Testis (tissue), 3 donors: ENCODE measurements around the gene VAV1. TPM values are rescaled to one million over a fixed set of nuclear protein-coding genes. Genes with fewer than 3 reads are reported as not detected.

Experiments used
- DNase-seq: peaks from one replicate; pipeline ENCODE4 v3.0.0-alpha.2; 2019
- H3K27ac ChIP-seq, 2 donors: fragments of 200-600 bp; sonication (generic); one replicate each; pipeline ENCODE4 v1.5.1; 2019
- H3K27me3 ChIP-seq: fragments of 200-600 bp; sonication (generic); one replicate; pipeline ENCODE4 v1.5.1; 2019
- H3K36me3 ChIP-seq: fragments of 200-600 bp; sonication (generic); one replicate; pipeline ENCODE4 v1.5.1; 2017; ENCODE audit warnings: low read depth; ENCODE audit errors: missing control alignments
- H3K4me1 ChIP-seq: fragments of 200-600 bp; sonication (generic); one replicate; pipeline ENCODE4 v1.5.1; 2019
- H3K4me3 ChIP-seq, 2 donors: fragments of 200-600 bp; sonication (generic); one replicate each; pipeline ENCODE4 v1.5.1; 2017 to 2019
- H3K9me3 ChIP-seq: fragments of 200-600 bp; sonication (generic); one replicate; pipeline ENCODE4 v1.5.1; 2017
- POLR2A ChIP-seq: fragments of 450-650 bp; IDR thresholded peaks from one replicate; pipeline ENCODE4 v1.6.1; 2017; ENCODE audit warnings: antibody characterized with exemption, mild to moderate bottlenecking, moderate library complexity
- WGBS, 2 donors: methylation state at CpG; one replicate each; pipeline ENCODE4 v1.1.5; 2018; 5-methylcytosine and 5-hydroxymethylcytosine counted together
- intact Hi-C: fragments of 100-400 bp; cut with DNase I; formaldehyde crosslinking; loops from one replicate; pipeline ENCODE4 v1.15.1; 2023; ENCODE audit warnings: low total_unique reads
- polyA plus RNA-seq: library from polyadenylated mRNA; stranded (reverse); fragments of 350-450 nt; fragmentation: Illumina TruSeq; extraction: RNeasy Lipid Tissue Mini Kit (QIAGEN cat#74804); gene quantifications from one replicate; pipeline ENCODE4 v1.2.3, GENCODE V29; 2014; ENCODE audit warnings: low read depth, low replicate concordance; ENCODE audit not compliant: insufficient read depth
- total RNA-seq, 2 donors: library from RNA; depleted of rRNA; stranded (reverse); fragments of >200 nt; gene quantifications; one replicate each; pipeline ENCODE4 v1.2.3, GENCODE V29; 2016
- TF ChIP-seq, protein P1 (sequence below), 3 experiments: fragments of 450-650 bp in 2 of 3; fragments of 200-600 bp in 1 of 3; sonication (generic) in 1 of 3; IDR thresholded peaks; one replicate each; pipeline ENCODE4 v1.5.1; 2016 to 2019; ENCODE audit warnings: antibody characterized with exemption in 3 of 3, mild to moderate bottlenecking in 2 of 3, moderate library complexity in 1 of 3

The VAV1 gene
- total and polyA plus RNA-seq, 3 donors from 2014 or later: 1.1 to 8.9 (median 4.5) TPM

DNA sequence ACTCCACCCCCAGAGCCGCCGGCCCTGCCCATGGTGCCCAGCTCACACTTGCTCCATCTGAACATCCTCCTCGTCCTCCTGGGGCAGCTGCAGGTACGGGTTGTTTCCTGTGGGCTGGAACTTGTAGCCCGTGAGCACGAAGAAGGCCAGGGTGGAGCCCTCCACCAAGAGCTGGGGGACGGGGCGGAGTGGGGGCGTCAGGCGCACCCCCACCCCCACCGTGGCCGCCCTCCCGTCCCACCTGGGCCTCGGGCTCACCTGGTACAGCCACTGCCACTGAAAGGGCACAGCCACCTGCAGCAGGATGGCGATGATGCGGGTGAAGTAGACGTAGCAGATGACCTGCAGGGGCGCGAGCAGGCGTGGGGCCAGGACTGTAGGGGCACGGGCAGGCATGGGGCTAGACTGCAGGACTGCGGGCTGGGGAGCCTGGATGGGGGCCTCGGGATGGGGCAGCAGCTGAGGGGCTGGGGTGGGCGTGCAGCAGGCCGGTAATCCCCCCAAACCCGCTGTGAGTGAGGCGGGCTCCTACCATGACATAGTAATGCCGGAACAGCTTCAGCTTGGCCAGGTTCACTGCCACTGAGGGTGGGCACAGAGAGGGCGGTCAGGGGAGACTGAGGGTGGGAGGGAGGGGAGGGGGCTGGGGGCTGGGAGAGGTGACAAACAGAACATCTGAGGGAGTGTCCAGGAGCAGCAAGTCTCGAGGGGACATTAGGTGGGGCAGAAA is 41.4 kb upstream of the VAV1 start:
- no peak for DNase-seq
- no peak overlapping the region for H3K27ac ChIP-seq
- H3K4me1 ChIP-seq: peaks cover 7% of the 10 kb centered on the region
- no peaks in the 10 kb centered on the region for H3K36me3 ChIP-seq
- H3K27me3 ChIP-seq: no peaks in the 10 kb centered on the region
- 77 to 89% methylated on average over 19 to 29 of the region's 30 CpGs for WGBS, 2 donors
- no peak for TF ChIP-seq POLR2A
- TF ChIP-seq, protein P1, sequence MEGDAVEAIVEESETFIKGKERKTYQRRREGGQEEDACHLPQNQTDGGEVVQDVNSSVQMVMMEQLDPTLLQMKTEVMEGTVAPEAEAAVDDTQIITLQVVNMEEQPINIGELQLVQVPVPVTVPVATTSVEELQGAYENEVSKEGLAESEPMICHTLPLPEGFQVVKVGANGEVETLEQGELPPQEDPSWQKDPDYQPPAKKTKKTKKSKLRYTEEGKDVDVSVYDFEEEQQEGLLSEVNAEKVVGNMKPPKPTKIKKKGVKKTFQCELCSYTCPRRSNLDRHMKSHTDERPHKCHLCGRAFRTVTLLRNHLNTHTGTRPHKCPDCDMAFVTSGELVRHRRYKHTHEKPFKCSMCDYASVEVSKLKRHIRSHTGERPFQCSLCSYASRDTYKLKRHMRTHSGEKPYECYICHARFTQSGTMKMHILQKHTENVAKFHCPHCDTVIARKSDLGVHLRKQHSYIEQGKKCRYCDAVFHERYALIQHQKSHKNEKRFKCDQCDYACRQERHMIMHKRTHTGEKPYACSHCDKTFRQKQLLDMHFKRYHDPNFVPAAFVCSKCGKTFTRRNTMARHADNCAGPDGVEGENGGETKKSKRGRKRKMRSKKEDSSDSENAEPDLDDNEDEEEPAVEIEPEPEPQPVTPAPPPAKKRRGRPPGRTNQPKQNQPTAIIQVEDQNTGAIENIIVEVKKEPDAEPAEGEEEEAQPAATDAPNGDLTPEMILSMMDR (IDR thresholded peaks at IDR 0.05): no peak
- no peaks in the 10 kb centered on the region for H3K9me3 ChIP-seq
- H3K4me3 ChIP-seq: no peak overlapping the region
- intact Hi-C loops: no loop called here

DNA sequence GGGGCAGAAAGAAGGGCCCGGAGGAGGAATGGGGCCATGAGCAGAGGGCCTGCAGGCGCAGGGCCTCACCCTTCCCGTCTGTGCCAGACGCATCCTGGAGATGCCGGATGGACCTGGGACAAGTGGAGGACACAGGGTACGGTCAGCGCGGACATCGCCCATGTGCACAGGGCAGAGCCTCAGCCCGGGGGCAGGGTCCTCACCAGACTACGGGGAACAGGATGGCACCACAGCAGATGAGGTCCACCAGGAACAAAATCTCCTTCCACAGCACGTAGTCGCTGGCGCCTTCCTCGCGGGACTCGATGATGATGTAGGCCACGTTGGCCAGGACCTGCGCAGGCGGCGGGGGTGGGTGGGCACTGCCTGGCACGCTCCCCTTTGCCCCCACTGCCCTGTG is 40.7 kb upstream of the VAV1 start:
- Histone ChIP-seq H3K4me1 (peaks cover 13% of the 10 kb centered on the region), H3K4me3 (no peak overlapping the region), H3K36me3 (no peaks in the 10 kb centered on the region), H3K27ac (no peak overlapping the region), H3K9me3 (no peaks in the 10 kb centered on the region), H3K27me3 (no peaks in the 10 kb centered on the region)
- DNase-seq: no peak
- TF ChIP-seq POLR2A: no peak
- TF ChIP-seq, protein P1 (IDR thresholded peaks at IDR 0.05): no peak
- intact Hi-C loops: no loop called here
- WGBS, 2 donors: 86 to 94% methylated on average over 13 to 22 of the region's 22 CpGs

DNA sequence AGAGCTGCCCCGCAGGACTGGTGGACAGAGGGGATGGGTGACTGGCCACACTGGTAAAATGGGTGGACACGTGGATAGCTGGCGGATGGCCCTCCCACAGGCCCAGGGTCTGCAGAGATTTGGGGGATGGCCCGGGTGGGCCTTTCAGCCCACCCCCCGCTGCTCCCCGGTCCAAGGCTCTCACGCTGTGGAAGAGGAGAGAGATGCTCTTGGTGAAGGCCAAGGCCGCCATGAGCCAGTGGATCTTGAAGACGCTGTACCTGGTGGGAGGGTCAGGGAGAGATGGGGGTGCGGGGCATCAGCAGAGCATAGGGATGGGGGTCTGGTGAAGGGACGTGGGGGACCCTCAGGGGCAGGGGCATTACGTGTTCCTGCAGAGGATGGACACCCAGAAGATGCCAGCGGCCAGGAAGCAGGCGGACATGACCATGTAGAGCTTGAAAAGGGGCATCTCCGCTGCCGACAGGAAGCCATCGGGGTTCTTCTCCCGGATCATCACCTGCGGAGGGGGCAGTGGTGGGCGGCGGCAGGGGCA is 39.6 kb upstream of the VAV1 start:
- TF ChIP-seq POLR2A: no peak
- TF ChIP-seq, protein P1 (IDR thresholded peaks at IDR 0.05): no peak
- Histone ChIP-seq H3K27me3 (no peaks in the 10 kb centered on the region), H3K4me3 (no peak overlapping the region), H3K27ac (no peak overlapping the region), H3K36me3 (no peaks in the 10 kb centered on the region), H3K4me1 (peaks cover 14% of the 10 kb centered on the region), H3K9me3 (no peaks in the 10 kb centered on the region)
- WGBS, 2 donors: 86 to 92% methylated on average over 13 to 21 of the region's 21 CpGs
- intact Hi-C loops: no loop called here
- no peak for DNase-seq

DNA sequence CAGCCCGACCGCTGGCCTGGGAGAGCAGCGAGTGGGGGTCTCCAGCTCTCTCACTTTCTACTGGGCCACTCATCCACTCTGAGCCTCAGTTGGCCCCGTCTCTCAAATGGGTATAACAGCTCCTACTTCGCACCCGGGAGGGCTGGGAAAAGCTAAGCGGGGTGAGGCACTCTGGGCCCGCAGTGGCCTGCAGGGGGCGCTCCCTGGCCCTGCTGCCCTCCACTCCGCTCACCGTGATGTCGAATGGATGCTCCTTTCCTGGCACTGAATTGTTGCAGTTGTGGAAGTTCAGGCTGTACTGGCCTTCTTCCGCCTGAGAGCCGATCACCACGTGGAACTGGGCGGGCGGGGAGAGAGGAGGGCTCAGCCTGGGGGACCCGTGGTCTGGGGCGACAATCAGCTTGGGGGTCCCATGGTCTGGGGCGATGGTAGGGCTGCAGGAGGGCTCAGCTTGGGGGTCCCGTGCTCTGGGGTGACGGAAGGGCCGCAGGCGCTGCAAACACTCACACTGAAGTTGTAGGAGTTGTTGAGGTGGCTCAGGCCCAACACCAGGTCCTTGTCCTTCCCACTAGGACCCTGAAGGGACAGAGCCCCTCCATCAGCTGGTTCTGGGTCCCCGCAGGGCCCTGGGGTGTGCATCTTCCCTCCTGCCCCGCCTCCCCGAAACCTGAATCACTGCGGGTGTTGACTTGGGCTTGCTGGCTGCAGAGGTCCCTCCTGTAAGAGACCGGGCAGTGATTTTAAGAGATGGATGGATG is 39.0 kb upstream of the VAV1 start:
- peaks cover 21% of the 10 kb centered on the region for H3K4me1 ChIP-seq
- TF ChIP-seq, protein P1 (IDR thresholded peaks at IDR 0.05): no peak
- TF ChIP-seq POLR2A: no peak
- no peak overlapping the region for H3K4me3 ChIP-seq
- H3K27me3 ChIP-seq: no peaks in the 10 kb centered on the region
- H3K36me3 ChIP-seq: no peaks in the 10 kb centered on the region
- no peak for DNase-seq
- 94 to 95% methylated on average over 4 to 29 of the region's 29 CpGs for WGBS, 2 donors
- no peak overlapping the region for H3K27ac ChIP-seq
- no peaks in the 10 kb centered on the region for H3K9me3 ChIP-seq
- intact Hi-C loops: no loop called here
